ENCODE results near the gene ANXA4. TPM values are rescaled to one million over a fixed set of nuclear protein-coding genes. Genes with fewer than 3 reads are reported as not detected.
"Not testable (repeated sequence)": the region's sequence is repeated elsewhere in the genome, so short reads cannot be mapped to it uniquely, and the experiment has no call there.

Gene ANXA4
- total and polyA plus RNA-seq, 9 donors, result 20.2 to 51.1 (median 30.3) TPM

DNA sequence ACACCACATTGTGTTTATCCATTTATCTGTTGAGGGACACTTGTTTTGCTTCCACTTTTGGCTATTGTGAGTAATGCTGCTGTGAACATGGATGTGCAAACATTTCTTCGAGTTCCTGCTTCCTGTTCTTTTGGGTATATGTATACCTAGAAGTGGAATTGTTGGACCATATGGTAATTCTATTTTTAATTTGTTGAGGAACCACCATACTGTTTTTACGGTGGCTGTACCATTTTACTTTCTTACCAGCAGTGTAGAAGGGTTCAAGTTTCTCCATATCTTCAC, 23.1 kb downstream of the ANXA4 start:
- no peaks in the 10 kb centered on the region for H3K9me3 ChIP-seq (replicated peaks; ENCODE audit: control insufficient read depth, low read depth, low read length)
- no peaks in the 10 kb centered on the region for H3K27me3 ChIP-seq (ENCODE audit: control insufficient read depth, insufficient read depth, low read length)
- no peak for DNase-seq
- WGBS (ENCODE audit: insufficient coverage), result no CpG with 5 or more reads among the region's 2 CpGs
- H3K36me3 ChIP-seq (ENCODE audit: control insufficient read depth, insufficient read depth, low read length), result peaks cover 2% of the 10 kb centered on the region
- no peak overlapping the region for H3K27ac ChIP-seq (ENCODE audit: low read length)
- H3K4me3 ChIP-seq (ENCODE audit: low read length), result no peak overlapping the region
- peaks cover 15% of the 10 kb centered on the region for H3K4me1 ChIP-seq (ENCODE audit: control insufficient read depth, insufficient read depth, low read length)

DNA sequence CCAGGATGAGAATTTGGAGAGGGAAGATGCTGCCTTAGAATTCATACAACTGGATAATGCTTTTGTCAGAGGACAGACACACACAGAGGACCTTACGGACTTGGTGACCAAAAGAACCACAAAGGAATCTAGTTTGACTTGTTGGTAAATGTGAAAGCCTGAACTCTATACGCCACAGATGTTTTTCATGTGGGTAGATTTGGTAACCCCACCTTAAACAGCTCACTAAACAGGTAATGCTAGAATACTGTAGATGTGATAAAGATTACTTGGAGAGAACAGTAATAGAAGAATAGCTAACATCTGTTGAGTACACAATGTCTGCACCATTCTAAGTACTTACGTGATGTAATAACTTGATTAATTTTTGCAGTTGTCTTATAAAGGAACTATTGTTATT, 24.1 kb downstream of the ANXA4 start:
- no peak overlapping the region for H3K4me3 ChIP-seq (ENCODE audit: low read length)
- no CpG with 5 or more reads among the region's 3 CpGs for WGBS (ENCODE audit: insufficient coverage)

GRCh38 chr2:69767034-69767433, 25.1 kb downstream of the ANXA4 start:
- WGBS (ENCODE audit: insufficient coverage), result 88% methylated on average over 2 of the region's 3 CpGs
- H3K27me3 ChIP-seq (ENCODE audit: control insufficient read depth, insufficient read depth, low read length), result no peaks in the 10 kb centered on the region
- peak; percentile 56 for DNase-seq
- H3K4me3 ChIP-seq (ENCODE audit: low read length), result no peak overlapping the region
- peak overlapping the region; percentile 32 for H3K27ac ChIP-seq (ENCODE audit: low read length)
- H3K4me1 ChIP-seq (ENCODE audit: control insufficient read depth, insufficient read depth, low read length), result peaks cover 21% of the 10 kb centered on the region
- no peaks in the 10 kb centered on the region for H3K9me3 ChIP-seq (replicated peaks; ENCODE audit: control insufficient read depth, low read depth, low read length)
- peaks cover 2% of the 10 kb centered on the region for H3K36me3 ChIP-seq (ENCODE audit: control insufficient read depth, insufficient read depth, low read length)

More for the DNA sequence above, 24.1 kb downstream of the ANXA4 start:
- Histone ChIP-seq H3K27me3 (ENCODE audit: control insufficient read depth, insufficient read depth, low read length) (no peaks in the 10 kb centered on the region), H3K27ac (ENCODE audit: low read length) (no peak overlapping the region), H3K4me1 (ENCODE audit: control insufficient read depth, insufficient read depth, low read length) (peaks cover 21% of the 10 kb centered on the region), H3K9me3 (replicated peaks; ENCODE audit: control insufficient read depth, low read depth, low read length) (no peaks in the 10 kb centered on the region), H3K36me3 (ENCODE audit: control insufficient read depth, insufficient read depth, low read length) (peaks cover 2% of the 10 kb centered on the region)
- DNase-seq, result no peak

- Histone ChIP-seq H3K27me3 (ENCODE audit: control insufficient read depth, insufficient read depth, low read length) (no peaks in the 10 kb centered on the region), H3K36me3 (ENCODE audit: control insufficient read depth, insufficient read depth, low read length) (peaks cover under 1% of the 10 kb centered on the region), H3K27ac (ENCODE audit: low read length) (no peak overlapping the region), H3K4me3 (ENCODE audit: low read length) (no peak overlapping the region), H3K9me3 (replicated peaks; ENCODE audit: control insufficient read depth, low read depth, low read length) (no peaks in the 10 kb centered on the region), H3K4me1 (ENCODE audit: control insufficient read depth, insufficient read depth, low read length) (peaks cover 21% of the 10 kb centered on the region)
- DNase-seq, result no peak
- WGBS (ENCODE audit: insufficient coverage), result 100% methylated on average over 1 of the region's 5 CpGs
Observed at GRCh38 chr2:69768235-69768634, 26.3 kb downstream of the ANXA4 start.

DNA sequence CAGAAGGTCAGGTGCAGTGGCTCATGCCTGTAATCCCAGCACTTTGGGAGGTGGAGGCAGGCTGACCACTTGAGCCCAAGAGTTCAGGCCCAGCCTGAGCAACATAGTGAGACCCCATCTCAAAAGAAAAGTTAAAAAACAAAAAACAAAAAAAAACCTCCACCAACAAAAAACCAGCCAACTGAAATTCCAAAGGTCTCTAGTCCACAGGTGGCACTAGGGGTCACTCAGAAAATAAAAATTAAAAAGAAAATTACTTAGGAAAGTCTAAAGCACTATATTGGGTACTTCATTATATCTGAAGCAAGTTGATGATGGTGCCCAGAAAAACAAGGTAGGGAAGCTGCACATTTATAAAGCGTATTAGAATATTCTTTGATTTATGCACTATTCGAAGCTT, 26.9 kb downstream of the ANXA4 start:
- DNase-seq, result no peak
- peaks cover 21% of the 10 kb centered on the region for H3K4me1 ChIP-seq (ENCODE audit: control insufficient read depth, insufficient read depth, low read length)

GRCh38 chr2:69769272-69769671, 27.3 kb downstream of the ANXA4 start:
- no CpG with 5 or more reads among the region's 1 CpG for WGBS (ENCODE audit: insufficient coverage)
- Histone ChIP-seq H3K9me3 (replicated peaks; ENCODE audit: control insufficient read depth, low read depth, low read length) (no peaks in the 10 kb centered on the region), H3K36me3 (ENCODE audit: control insufficient read depth, insufficient read depth, low read length) (no peaks in the 10 kb centered on the region), H3K27ac (ENCODE audit: low read length) (no peak overlapping the region), H3K27me3 (ENCODE audit: control insufficient read depth, insufficient read depth, low read length) (no peaks in the 10 kb centered on the region), H3K4me1 (ENCODE audit: control insufficient read depth, insufficient read depth, low read length) (peaks cover 21% of the 10 kb centered on the region), H3K4me3 (ENCODE audit: low read length) (no peak overlapping the region)
- DNase-seq, result no peak

More for the DNA sequence above, 26.9 kb downstream of the ANXA4 start:
- Histone ChIP-seq H3K4me3 (ENCODE audit: low read length) (no peak overlapping the region), H3K9me3 (replicated peaks; ENCODE audit: control insufficient read depth, low read depth, low read length) (no peaks in the 10 kb centered on the region), H3K27me3 (ENCODE audit: control insufficient read depth, insufficient read depth, low read length) (no peaks in the 10 kb centered on the region), H3K27ac (ENCODE audit: low read length) (no peak overlapping the region), H3K36me3 (ENCODE audit: control insufficient read depth, insufficient read depth, low read length) (no peaks in the 10 kb centered on the region)
- 100% methylated on average over 1 of the region's 2 CpGs for WGBS (ENCODE audit: insufficient coverage)

DNA sequence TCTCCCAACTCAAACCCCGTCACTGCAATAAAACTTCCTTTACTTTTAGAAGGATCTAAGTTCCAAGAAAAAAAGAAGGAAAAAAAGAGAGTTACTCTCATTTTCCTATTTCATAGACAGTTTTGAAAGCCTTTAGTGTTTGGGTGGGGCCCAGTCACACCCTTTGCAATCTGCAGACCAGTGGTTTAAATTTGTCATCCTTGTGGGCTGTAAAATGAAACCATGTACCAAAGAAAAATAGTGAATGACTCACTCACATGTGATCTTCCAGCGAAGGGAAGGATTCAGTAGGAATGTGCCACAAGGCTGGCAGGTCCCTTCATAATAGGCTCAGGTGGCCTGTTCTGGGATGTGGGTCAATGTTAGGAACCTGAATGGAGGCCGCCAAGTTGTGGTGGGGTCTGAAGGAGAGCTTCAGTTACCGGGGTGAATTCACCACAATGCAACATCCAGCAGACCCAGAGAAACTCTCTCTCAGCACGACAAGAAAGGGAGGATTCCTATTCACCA, 28.3 kb downstream of the ANXA4 start:
- 80% methylated on average over 2 of the region's 5 CpGs for WGBS (ENCODE audit: insufficient coverage)
- peak; percentile 77 for DNase-seq
- peaks cover under 1% of the 10 kb centered on the region for H3K9me3 ChIP-seq (replicated peaks; ENCODE audit: control insufficient read depth, low read depth, low read length)
- H3K36me3 ChIP-seq (ENCODE audit: control insufficient read depth, insufficient read depth, low read length), result no peaks in the 10 kb centered on the region
- H3K27ac ChIP-seq (ENCODE audit: low read length), result peak overlapping the region; percentile 45
- H3K27me3 ChIP-seq (ENCODE audit: control insufficient read depth, insufficient read depth, low read length), result no peaks in the 10 kb centered on the region
- H3K4me3 ChIP-seq (ENCODE audit: low read length), result no peak overlapping the region
- H3K4me1 ChIP-seq (ENCODE audit: control insufficient read depth, insufficient read depth, low read length), result peaks cover 21% of the 10 kb centered on the region

- no peak for DNase-seq
- H3K36me3 ChIP-seq (ENCODE audit: control insufficient read depth, insufficient read depth, low read length), result no peaks in the 10 kb centered on the region
- peak overlapping the region; percentile 45 for H3K27ac ChIP-seq (ENCODE audit: low read length)
- H3K9me3 ChIP-seq (replicated peaks; ENCODE audit: control insufficient read depth, low read depth, low read length), result peaks cover 5% of the 10 kb centered on the region
- no peak overlapping the region for H3K4me3 ChIP-seq (ENCODE audit: low read length)
- peaks cover 21% of the 10 kb centered on the region for H3K4me1 ChIP-seq (ENCODE audit: control insufficient read depth, insufficient read depth, low read length)
- WGBS (ENCODE audit: insufficient coverage), result 100% methylated on average over 8 of the region's 10 CpGs
- no peaks in the 10 kb centered on the region for H3K27me3 ChIP-seq (ENCODE audit: control insufficient read depth, insufficient read depth, low read length)
Observed at GRCh38 chr2:69770747-69771146, 28.8 kb downstream of the ANXA4 start.

DNA sequence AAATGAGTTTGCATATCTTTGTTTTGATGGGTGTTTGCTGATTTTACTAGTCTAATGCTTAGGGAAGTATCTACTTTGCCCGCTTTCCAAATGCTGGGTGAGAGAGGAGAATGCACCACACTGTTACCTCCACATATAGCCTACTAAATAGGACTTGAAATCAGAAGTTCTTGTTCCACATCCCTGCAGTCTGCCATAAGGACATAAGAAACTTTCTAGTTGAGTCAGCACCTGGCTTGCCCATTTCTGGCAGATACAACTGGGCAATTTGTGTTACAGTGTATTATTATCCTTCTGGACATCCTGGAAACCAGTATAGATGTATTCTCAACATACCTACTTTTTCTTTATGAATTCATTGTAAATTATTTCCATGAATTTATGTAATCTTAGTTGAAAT, 29.5 kb downstream of the ANXA4 start:
- peaks cover 9% of the 10 kb centered on the region for H3K9me3 ChIP-seq (replicated peaks; ENCODE audit: control insufficient read depth, low read depth, low read length)
- no peak for DNase-seq
- no CpG with 5 or more reads among the region's 1 CpG for WGBS (ENCODE audit: insufficient coverage)
- H3K27me3 ChIP-seq (ENCODE audit: control insufficient read depth, insufficient read depth, low read length), result no peaks in the 10 kb centered on the region
- no peaks in the 10 kb centered on the region for H3K36me3 ChIP-seq (ENCODE audit: control insufficient read depth, insufficient read depth, low read length)
- H3K4me3 ChIP-seq (ENCODE audit: low read length), result no peak overlapping the region
- peaks cover 19% of the 10 kb centered on the region for H3K4me1 ChIP-seq (ENCODE audit: control insufficient read depth, insufficient read depth, low read length)
- H3K27ac ChIP-seq (ENCODE audit: low read length), result no peak overlapping the region

DNA sequence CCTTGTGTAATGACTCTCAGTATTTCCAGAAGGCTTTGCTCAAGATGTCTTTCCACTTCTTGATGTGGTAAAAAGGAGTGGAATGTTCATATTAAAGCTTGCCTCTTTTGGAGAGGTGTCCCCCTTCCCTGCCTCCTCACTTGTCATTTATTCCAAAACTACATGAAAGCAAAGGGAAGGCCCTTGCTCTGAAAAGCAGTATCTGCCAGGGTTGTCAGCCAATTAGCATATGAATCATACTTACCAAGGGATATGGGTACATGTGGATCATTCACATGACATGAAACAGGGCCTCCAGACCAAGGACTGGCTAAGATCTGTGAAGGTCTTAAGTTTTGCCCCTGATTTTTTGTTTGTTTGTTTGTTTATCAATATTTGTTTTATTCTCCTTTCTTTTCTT, 31.3 kb downstream of the ANXA4 start:
- Histone ChIP-seq H3K27me3 (ENCODE audit: control insufficient read depth, insufficient read depth, low read length) (no peaks in the 10 kb centered on the region), H3K36me3 (ENCODE audit: control insufficient read depth, insufficient read depth, low read length) (no peaks in the 10 kb centered on the region), H3K4me1 (ENCODE audit: control insufficient read depth, insufficient read depth, low read length) (peaks cover 9% of the 10 kb centered on the region), H3K27ac (ENCODE audit: low read length) (no peak overlapping the region), H3K9me3 (replicated peaks; ENCODE audit: control insufficient read depth, low read depth, low read length) (peaks cover 9% of the 10 kb centered on the region), H3K4me3 (ENCODE audit: low read length) (no peak overlapping the region)
- peak; percentile 39 for DNase-seq

DNA sequence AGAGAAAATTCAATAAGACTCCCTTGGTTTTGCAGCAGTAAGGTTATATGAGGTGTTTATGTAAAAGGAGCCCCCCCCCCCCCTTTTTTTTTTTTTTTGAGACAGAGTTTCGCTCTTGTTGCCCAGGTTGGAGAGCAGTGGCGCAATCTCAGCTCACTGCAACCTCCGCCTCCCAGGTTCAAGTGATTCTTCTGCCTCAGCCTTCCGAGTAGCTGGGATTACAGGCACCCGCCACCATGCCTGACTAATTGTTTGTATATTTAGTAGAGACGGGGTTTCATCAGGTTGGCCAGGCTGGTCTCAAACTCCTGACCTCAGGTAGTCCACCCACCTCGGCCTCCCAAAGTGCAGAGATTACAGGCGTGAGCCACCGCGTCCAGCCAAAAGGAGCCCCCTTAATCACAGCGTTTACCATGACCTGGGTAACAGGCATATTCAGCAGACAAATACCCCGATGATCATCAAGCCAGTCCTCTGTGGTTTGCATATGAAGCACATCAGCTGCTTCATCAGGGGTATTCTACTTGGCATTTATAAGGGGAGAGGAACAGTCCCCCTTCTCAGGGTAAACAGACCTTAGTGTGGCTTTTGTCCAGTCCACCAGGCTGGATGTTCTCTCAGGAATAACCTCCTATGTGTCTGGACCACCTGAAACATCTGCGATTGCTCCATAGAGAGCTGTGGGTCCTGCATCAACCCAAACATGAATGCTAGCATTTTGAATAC, 32.5 kb downstream of the ANXA4 start:
- not testable (repeated sequence) for H3K4me1 ChIP-seq (ENCODE audit: control insufficient read depth, insufficient read depth, low read length); DNase-seq; H3K27me3 ChIP-seq (ENCODE audit: control insufficient read depth, insufficient read depth, low read length); H3K36me3 ChIP-seq (ENCODE audit: control insufficient read depth, insufficient read depth, low read length); H3K27ac ChIP-seq (ENCODE audit: low read length); H3K9me3 ChIP-seq (replicated peaks; ENCODE audit: control insufficient read depth, low read depth, low read length); H3K4me3 ChIP-seq (ENCODE audit: low read length)
- 97% methylated on average over 4 of the region's 13 CpGs for WGBS (ENCODE audit: insufficient coverage)
